Naive B cell (primary cell): ENCODE measurements around the gene JAG2. TPM values are rescaled to one million over a fixed set of nuclear protein-coding genes. Genes with fewer than 3 reads are reported as not detected.

ENCODE experiments used
- ATAC-seq, 2 donors: fragments of 150-1000 bp; cut with Tn5 transposase; 2 replicates each; pipeline ENCODE4 v1.10.0; 2021; ENCODE audit warnings: low read depth in 2 of 2, mild to moderate bottlenecking in 2 of 2, moderate library complexity in 2 of 2
- DNase-seq: peaks from one replicate; pipeline ENCODE4 v3.0.0; 2022
- H3K27ac Mint-ChIP-seq, 6 donors: one replicate each; pipeline ENCODE4 v1.8.0; 2020 to 2022; ENCODE audit warnings: mild to moderate bottlenecking in 6 of 6, mixed read lengths in 6 of 6, moderate library complexity in 5 of 6, inconsistent platforms in 2 of 6
- H3K27me3 Mint-ChIP-seq, 3 donors: one replicate each; pipeline ENCODE4 v1.8.0; 2021 to 2022; ENCODE audit warnings: mixed read lengths in 3 of 3, mild to moderate bottlenecking in 1 of 3
- H3K36me3 Mint-ChIP-seq, 2 donors: one replicate each; pipeline ENCODE4 v1.8.0; 2020 to 2022; ENCODE audit warnings: mixed read lengths in 2 of 2, inconsistent platforms in 1 of 2, mild to moderate bottlenecking in 1 of 2
- H3K4me1 Mint-ChIP-seq, 3 donors: one replicate each; pipeline ENCODE4 v1.8.0; 2020 to 2022; ENCODE audit warnings: mixed read lengths in 3 of 3, inconsistent platforms in 1 of 3, mild to moderate bottlenecking in 1 of 3, moderate library complexity in 1 of 3
- H3K4me3 Mint-ChIP-seq, 8 donors: one replicate each; pipeline ENCODE4 v1.8.0; 2020 to 2022; ENCODE audit warnings: mild to moderate bottlenecking in 8 of 8, mixed read lengths in 8 of 8, moderate library complexity in 8 of 8, inconsistent platforms in 2 of 8
- H3K9me3 Mint-ChIP-seq, 7 donors: one replicate each; pipeline ENCODE4 v1.8.0; 2020 to 2022; ENCODE audit warnings: mixed read lengths in 7 of 7, mild to moderate bottlenecking in 5 of 7, inconsistent platforms in 2 of 7, moderate library complexity in 1 of 7
- polyA plus RNA-seq, 6 donors: library from polyadenylated mRNA; unstranded; fragments of 300-500 nt; fragmentation: Illumina TruSeq; gene quantifications; one replicate each; pipeline ENCODE4 v1.2.3, GENCODE V29; 2021; ENCODE audit warnings: low read depth in 6 of 6

JAG2 gene
- polyA plus RNA-seq, 6 donors from 2014 or later = not detected

GRCh38 chr14:105108516-105108864 lies 60.1 kb downstream of the JAG2 start:
- H3K27ac Mint-ChIP-seq = no peak overlapping the region
- DNase-seq = no peak
- H3K9me3 Mint-ChIP-seq = peaks cover 0 to 4% (median 0%) of the 10 kb centered on the region in 7 donors
- no peak for ATAC-seq
- H3K4me1 Mint-ChIP-seq = no peaks in the 10 kb centered on the region
- peaks cover 23 to 40% (median 31%) of the 10 kb centered on the region in 3 donors for H3K27me3 Mint-ChIP-seq
- H3K36me3 Mint-ChIP-seq = peaks cover 0 to 6% of the 10 kb centered on the region in 2 donors
- H3K4me3 Mint-ChIP-seq = no peak overlapping the region

GRCh38 chr14:105107781-105108515 lies 60.6 kb downstream of the JAG2 start:
- Mint-ChIP-seq H3K4me1 (no peaks in the 10 kb centered on the region), H3K4me3 (no peak overlapping the region), H3K27me3 (peaks cover 23 to 46% (median 37%) of the 10 kb centered on the region in 3 donors), H3K27ac (no peak overlapping the region), H3K9me3 (peaks cover 0 to 5% (median 0%) of the 10 kb centered on the region in 7 donors), H3K36me3 (peaks cover 0 to 10% of the 10 kb centered on the region in 2 donors)
- ATAC-seq (no peak), DNase-seq (no peak)

GRCh38 chr14:105107351-105107750 lies 61.2 kb downstream of the JAG2 start:
- no peak overlapping the region for H3K4me3 Mint-ChIP-seq
- H3K27me3 Mint-ChIP-seq = peaks cover 23 to 52% (median 43%) of the 10 kb centered on the region in 3 donors

GRCh38 chr14:105105158-105105557 lies 63.4 kb downstream of the JAG2 start:
- no peak overlapping the region for H3K4me3 Mint-ChIP-seq
- peaks cover 0 to 3% (median 0%) of the 10 kb centered on the region in 3 donors for H3K4me1 Mint-ChIP-seq
- peaks cover 29 to 58% (median 56%) of the 10 kb centered on the region in 3 donors for H3K27me3 Mint-ChIP-seq

More at GRCh38 chr14:105107351-105107750, 61.2 kb downstream of the JAG2 start:
- peaks cover 0 to 10% of the 10 kb centered on the region in 2 donors for H3K36me3 Mint-ChIP-seq
- ATAC-seq (no peak), DNase-seq (no peak)
- no peaks in the 10 kb centered on the region for H3K4me1 Mint-ChIP-seq
- H3K9me3 Mint-ChIP-seq = peaks cover 0 to 5% (median 0%) of the 10 kb centered on the region in 7 donors
- no peak overlapping the region for H3K27ac Mint-ChIP-seq

GRCh38 chr14:105102893-105103292 lies 65.7 kb downstream of the JAG2 start:
- DNase-seq (no peak), ATAC-seq (no peak)
- Mint-ChIP-seq H3K9me3 (peaks cover 0 to 10% (median 4%) of the 10 kb centered on the region in 7 donors), H3K36me3 (peaks cover 0 to 17% of the 10 kb centered on the region in 2 donors), H3K4me3 (no peak overlapping the region), H3K27ac (no peak overlapping the region), H3K27me3 (peaks cover 36 to 63% (median 62%) of the 10 kb centered on the region in 3 donors), H3K4me1 (peaks cover 0 to 3% (median 0%) of the 10 kb centered on the region in 3 donors)

More at GRCh38 chr14:105105158-105105557, 63.4 kb downstream of the JAG2 start:
- ATAC-seq (no peak), DNase-seq (no peak)
- peaks cover 0 to 10% of the 10 kb centered on the region in 2 donors for H3K36me3 Mint-ChIP-seq
- no peak overlapping the region for H3K27ac Mint-ChIP-seq
- H3K9me3 Mint-ChIP-seq = peaks cover 0 to 5% (median 0%) of the 10 kb centered on the region in 7 donors

- H3K27ac Mint-ChIP-seq = peak overlapping the region in 1 of 6 donors; percentile 28
- peaks cover 0 to 10% (median 4%) of the 10 kb centered on the region in 7 donors for H3K9me3 Mint-ChIP-seq
- H3K4me1 Mint-ChIP-seq = peaks cover 0 to 3% (median 0%) of the 10 kb centered on the region in 3 donors
- peaks cover 0 to 17% of the 10 kb centered on the region in 2 donors for H3K36me3 Mint-ChIP-seq
- H3K27me3 Mint-ChIP-seq = peaks cover 36 to 65% (median 61%) of the 10 kb centered on the region in 3 donors
- ATAC-seq = no peak
- DNase-seq = no peak
- H3K4me3 Mint-ChIP-seq = no peak overlapping the region
Measured at GRCh38 chr14:105102361-105102870, 66.2 kb downstream of the JAG2 start.

- Mint-ChIP-seq H3K9me3 (peaks cover 0 to 10% (median 4%) of the 10 kb centered on the region in 7 donors), H3K36me3 (peaks cover 0 to 17% of the 10 kb centered on the region in 2 donors), H3K27me3 (peaks cover 32 to 66% (median 55%) of the 10 kb centered on the region in 3 donors), H3K4me1 (peaks cover 0 to 6% (median 3%) of the 10 kb centered on the region in 3 donors), H3K27ac (no peak overlapping the region), H3K4me3 (no peak overlapping the region)
- ATAC-seq (no peak), DNase-seq (no peak)
Measured at GRCh38 chr14:105100910-105101309, 67.7 kb downstream of the JAG2 start.

GRCh38 chr14:105099778-105100177 lies 68.8 kb downstream of the JAG2 start:
- H3K4me3 Mint-ChIP-seq = peak overlapping the region in 3 of 8 donors; percentile 10 to 16 (median 14)
- peaks cover 27 to 60% (median 47%) of the 10 kb centered on the region in 3 donors for H3K27me3 Mint-ChIP-seq
- H3K4me1 Mint-ChIP-seq = peaks cover 0 to 6% (median 3%) of the 10 kb centered on the region in 3 donors
- no peak for DNase-seq
- H3K9me3 Mint-ChIP-seq = peaks cover 0 to 10% (median 4%) of the 10 kb centered on the region in 7 donors
- ATAC-seq = no peak
- H3K27ac Mint-ChIP-seq = no peak overlapping the region
- H3K36me3 Mint-ChIP-seq = peaks cover 0 to 17% of the 10 kb centered on the region in 2 donors

GRCh38 chr14:105098316-105098715 lies 70.3 kb downstream of the JAG2 start:
- peaks cover 0 to 6% (median 4%) of the 10 kb centered on the region in 7 donors for H3K9me3 Mint-ChIP-seq
- H3K4me3 Mint-ChIP-seq = no peak overlapping the region
- DNase-seq (no peak), ATAC-seq (no peak)
- H3K27me3 Mint-ChIP-seq = peaks cover 20 to 50% (median 35%) of the 10 kb centered on the region in 3 donors
- H3K27ac Mint-ChIP-seq = peak overlapping the region in 1 of 6 donors; percentile 27
- peaks cover 10 to 15% (median 11%) of the 10 kb centered on the region in 3 donors for H3K4me1 Mint-ChIP-seq
- peaks cover 0 to 10% of the 10 kb centered on the region in 2 donors for H3K36me3 Mint-ChIP-seq

- H3K4me1 Mint-ChIP-seq = peaks cover 10 to 17% (median 14%) of the 10 kb centered on the region in 3 donors
- DNase-seq (no peak), ATAC-seq (no peak)
- peaks cover 20 to 45% (median 30%) of the 10 kb centered on the region in 3 donors for H3K27me3 Mint-ChIP-seq
- peaks cover 0 to 7% of the 10 kb centered on the region in 2 donors for H3K36me3 Mint-ChIP-seq
- H3K4me3 Mint-ChIP-seq = no peak overlapping the region
- no peak overlapping the region for H3K27ac Mint-ChIP-seq
- H3K9me3 Mint-ChIP-seq = peaks cover 0 to 6% (median 4%) of the 10 kb centered on the region in 7 donors
Measured at GRCh38 chr14:105097794-105098127, 70.8 kb downstream of the JAG2 start.

GRCh38 chr14:105096206-105096875 lies 72.2 kb downstream of the JAG2 start:
- ATAC-seq (no peak), DNase-seq (no peak)
- peaks cover 10 to 22% (median 18%) of the 10 kb centered on the region in 3 donors for H3K4me1 Mint-ChIP-seq
- peaks cover 14 to 34% (median 19%) of the 10 kb centered on the region in 3 donors for H3K27me3 Mint-ChIP-seq
- peaks cover 0 to 7% of the 10 kb centered on the region in 2 donors for H3K36me3 Mint-ChIP-seq
- H3K27ac Mint-ChIP-seq = peak overlapping the region in 1 of 6 donors; percentile 42
- peaks cover 0 to 6% (median 4%) of the 10 kb centered on the region in 7 donors for H3K9me3 Mint-ChIP-seq
- H3K4me3 Mint-ChIP-seq = peak overlapping the region in 5 of 8 donors; percentile 9 to 78 (median 29)

GRCh38 chr14:105095236-105095805 lies 73.3 kb downstream of the JAG2 start:
- DNase-seq (no peak), ATAC-seq (no peak)
- peaks cover 18 to 29% (median 24%) of the 10 kb centered on the region in 3 donors for H3K27me3 Mint-ChIP-seq
- peaks cover 11 to 28% (median 22%) of the 10 kb centered on the region in 3 donors for H3K4me1 Mint-ChIP-seq
- peak overlapping the region in 3 of 6 donors; percentile 26 to 75 (median 41) for H3K27ac Mint-ChIP-seq
- peak overlapping the region in 7 of 8 donors; percentile 29 to 80 (median 73) for H3K4me3 Mint-ChIP-seq
- H3K9me3 Mint-ChIP-seq = peaks cover 0 to 6% (median 4%) of the 10 kb centered on the region in 7 donors
- H3K36me3 Mint-ChIP-seq = peaks cover 0 to 7% of the 10 kb centered on the region in 2 donors
